A549 (cell line): ENCODE measurements around the gene UXT. TPM values are rescaled to one million over a fixed set of nuclear protein-coding genes. Genes with fewer than 3 reads are reported as not detected.

ENCODE experiments used
- ATAC-seq, 2 experiments: fragments of 200-7000 bp in 1 of 2; fragments of >200 bp in 1 of 2; cut with Nextera tagmentation in 1 of 2; cut with Tn5 transposase in 1 of 2; 3 replicates each; pipeline versions ENCODE4 v1.8.0 to v1.9.1; 2018 to 2020; ENCODE audit warnings: mild to moderate bottlenecking in 1 of 2, moderate library complexity in 1 of 2
- CTCF ChIA-PET: fragments of 300-600 bp; sonication (Branson Sonifier 250); formaldehyde crosslinking; extraction: SDS; loops from one replicate; lab custom pipeline; 2021; ENCODE audit warnings: antibody characterized with exemption, inconsistent platforms; lab: Yijun Ruan, JAX
- POLR2A ChIA-PET: fragments of 350-600 bp; formaldehyde crosslinking; extraction: SDS; loops from one replicate; lab custom pipeline; 2021; ENCODE audit warnings: antibody characterized with exemption, inconsistent platforms; lab: Yijun Ruan, JAX
- DNase-seq, 2 experiments: peaks; one replicate each; pipeline versions ENCODE4 v3.0.0 to v3.0.0-alpha.2; 2011 to 2016; ENCODE audit warnings: low read depth in 1 of 2, low spot score in 1 of 2
- FAIRE-seq: peaks from 2 replicates; lab custom pipeline; 2011; peaks lifted over from hg19 to GRCh38; lab: Jason Lieb, UNC
- H3K27ac ChIP-seq, 2 experiments: fragments of >200 bp; sonication (Bioruptor Twin); formaldehyde crosslinking; 3 replicates each; pipeline ENCODE4 v1.5.1; 2016 to 2017
- H3K4me1 ChIP-seq: fragments of >200 bp; sonication (Bioruptor Twin); formaldehyde crosslinking; 3 replicates; pipeline ENCODE4 v1.6.1; 2016
- H3K4me2 ChIP-seq: fragments of >200 bp; sonication (Bioruptor Twin); formaldehyde crosslinking; 3 replicates; pipeline ENCODE4 v1.6.1; 2016
- H3K4me3 ChIP-seq: fragments of >200 bp; sonication (Bioruptor Twin); formaldehyde crosslinking; 3 replicates; pipeline ENCODE4 v1.5.1; 2016
- H3K9me3 ChIP-seq: fragments of >200 bp; sonication (Bioruptor Twin); formaldehyde crosslinking; 3 replicates; pipeline ENCODE4 v1.6.1; 2016
- CBX2 ChIP-seq: fragments of 200-600 bp; sonication (generic); IDR thresholded peaks from 2 replicates; pipeline ENCODE4 v1.6.1; 2016; ENCODE audit warnings: low read depth, mild to moderate bottlenecking, borderline replicate concordance
- CTCF ChIP-seq: fragments of >200 bp; sonication (Bioruptor Twin); formaldehyde crosslinking; IDR thresholded peaks from 3 replicates; pipeline ENCODE4 v1.5.1; 2016
- E2F6 ChIP-seq: IDR thresholded peaks from 2 replicates; pipeline ENCODE4 v1.6.1; 2012; ENCODE audit warnings: low read depth, borderline replicate concordance
- EHF ChIP-seq: fragments of 250-450 bp; sonication (Bioruptor Pico); IDR thresholded peaks from 2 replicates; pipeline ENCODE4 v1.5.0; 2020; ENCODE audit warnings: mild to moderate bottlenecking
- EP300 ChIP-seq, 2 experiments: fragments of >200 bp; sonication (Bioruptor Twin); formaldehyde crosslinking; IDR thresholded peaks; 2 replicates in 1 of 2; 3 replicates in 1 of 2; pipeline ENCODE4 v1.6.1; 2016 to 2017
- GATA3 ChIP-seq: IDR thresholded peaks from 2 replicates; pipeline ENCODE4 v1.6.1; 2012; ENCODE audit warnings: borderline replicate concordance
- HDAC2 ChIP-seq: fragments of 200-600 bp; sonication (generic); IDR thresholded peaks from 2 replicates; pipeline ENCODE4 v1.6.1; 2016
- HMGXB4 ChIP-seq: fragments of 250-450 bp; sonication (Bioruptor Pico); IDR thresholded peaks from 2 replicates; pipeline ENCODE4 v1.5.0; 2021; ENCODE audit warnings: mild to moderate bottlenecking, moderate library complexity, borderline replicate concordance
- HOXA7 ChIP-seq: fragments of 250-450 bp; sonication (Bioruptor Pico); IDR thresholded peaks from 2 replicates; pipeline ENCODE4 v1.5.0; 2020; ENCODE audit warnings: mild to moderate bottlenecking, moderate library complexity
- HOXB13 ChIP-seq: fragments of 250-450 bp; sonication (Bioruptor Pico); IDR thresholded peaks from 2 replicates; pipeline ENCODE4 v1.5.0; 2020; ENCODE audit warnings: low read depth, mild to moderate bottlenecking, moderate library complexity
- JUN ChIP-seq, 2 experiments: fragments of >200 bp; sonication (Bioruptor Twin); formaldehyde crosslinking; IDR thresholded peaks; 2 replicates in 1 of 2; 3 replicates in 1 of 2; pipeline ENCODE4 v1.6.1; 2016 to 2017
- MAFK ChIP-seq: fragments of 450-650 bp; IDR thresholded peaks from 2 replicates; pipeline ENCODE4 v1.6.1; 2014; ENCODE audit not compliant: partially characterized antibody
- MAX ChIP-seq: IDR thresholded peaks from 2 replicates; pipeline ENCODE4 v1.6.1; 2012
- NFE2L2 ChIP-seq: fragments of 150-350 bp; conservative IDR thresholded peaks from 2 replicates; pipeline ENCODE4 v1.6.1; 2014; ENCODE audit warnings: low read length
- NPAS2 ChIP-seq: fragments of 250-450 bp; sonication (Bioruptor Pico); IDR thresholded peaks from 2 replicates; pipeline ENCODE4 v1.8.0; 2022; ENCODE audit warnings: mild to moderate bottlenecking, moderate library complexity, borderline replicate concordance
- NR3C1 ChIP-seq: fragments of >200 bp; sonication (Bioruptor Twin); formaldehyde crosslinking; IDR thresholded peaks from 3 replicates; pipeline ENCODE4 v1.6.1; 2017
- PBX3 ChIP-seq: IDR thresholded peaks from 2 replicates; pipeline ENCODE4 v1.6.1; 2012
- PHF8 ChIP-seq: fragments of 200-600 bp; sonication (generic); IDR thresholded peaks from 2 replicates; pipeline ENCODE4 v1.6.1; 2016; ENCODE audit warnings: low read depth, mild to moderate bottlenecking, antibody characterized with exemption, moderate library complexity, borderline replicate concordance
- RAD21 ChIP-seq, 2 experiments: fragments of >200 bp in 1 of 2; sonication (Bioruptor Twin) in 1 of 2; formaldehyde crosslinking in 1 of 2; IDR thresholded peaks in 1 of 2; conservative IDR thresholded peaks in 1 of 2; 2 replicates in 1 of 2; 3 replicates in 1 of 2; pipeline ENCODE4 v1.6.1; 2012 to 2018; ENCODE audit warnings: inconsistent platforms in 1 of 2
- RARB ChIP-seq: fragments of 250-450 bp; sonication (Bioruptor Pico); IDR thresholded peaks from 2 replicates; pipeline ENCODE4 v1.8.0; 2021; ENCODE audit warnings: mild to moderate bottlenecking, moderate library complexity
- RNF2 ChIP-seq: fragments of 200-600 bp; sonication (generic); IDR thresholded peaks from 2 replicates; pipeline ENCODE4 v1.6.1; 2016; ENCODE audit warnings: low read depth, mild to moderate bottlenecking, antibody characterized with exemption, moderate library complexity, borderline replicate concordance
- SMC3 ChIP-seq: fragments of >200 bp; sonication (Bioruptor Twin); formaldehyde crosslinking; IDR thresholded peaks from 3 replicates; pipeline ENCODE4 v1.6.1; 2018; ENCODE audit warnings: inconsistent platforms
- SREBF2 ChIP-seq: fragments of 450-650 bp; IDR thresholded peaks from 2 replicates; pipeline ENCODE4 v1.6.1; 2014; ENCODE audit warnings: mild to moderate bottlenecking, moderate library complexity
- TP53 ChIP-seq: fragments of 250-450 bp; sonication (Bioruptor Pico); IDR thresholded peaks from 2 replicates; pipeline ENCODE4 v1.5.0; 2021; ENCODE audit warnings: mild to moderate bottlenecking, moderate library complexity
- ZSCAN20 ChIP-seq: fragments of 250-450 bp; sonication (Bioruptor Pico); IDR thresholded peaks from 2 replicates; pipeline ENCODE4 v1.8.0; 2022; ENCODE audit warnings: mild to moderate bottlenecking, moderate library complexity
- WGBS: methylation state at CpG from one replicate; pipeline ENCODE4 v1.1.6; 2017; ENCODE audit errors: missing lambda C conversion rate; 5-methylcytosine and 5-hydroxymethylcytosine counted together
- polyA plus RNA-seq, 4 experiments: library from polyadenylated mRNA; depleted of rRNA in 3 of 4; stranded (reverse); fragments of >200 nt; fragmentation: RNase III in 1 of 4; extraction: RNeasy Plus Mini Kit Qiagen cat#74134 plus additional on column Dnase treatment in 1 of 4; gene quantifications; 2 replicates in 3 of 4; 3 replicates in 1 of 4; pipeline ENCODE4 v1.2.3, GENCODE V29; 2011 to 2017

UXT gene
- polyA plus RNA-seq, 2 of the 4 experiments (the other 2 are of a cell fraction) = 172 to 175 TPM

- H3K4me2 ChIP-seq = no peak overlapping the region
- no peak overlapping the region for H3K4me3 ChIP-seq
- ChIA-PET POLR2A (no interaction called here), CTCF (interaction anchor here (0.6 to 1.4 kb wide), 4 partner anchors 9 to 88 kb away, joined by 3 to 4 read pairs (median 3); partner anchors contain the start of gene SYN1)
- FAIRE-seq = no peak
- ATAC-seq = no peak
- H3K4me1 ChIP-seq = no peaks in the 10 kb centered on the region
- TF ChIP-seq ZSCAN20 = no peak
- peak; percentile 5 to 15; a peak in 2 of 5 replicates for TF ChIP-seq RAD21 (conservative IDR thresholded peaks at IDR 0.05 in 1 of 2, IDR thresholded peaks at IDR 0.05 in 1 of 2)
- H3K27ac ChIP-seq = no peak overlapping the region
- WGBS = 78% methylated on average over 1 of the region's 1 CpG
- H3K9me3 ChIP-seq = no peaks in the 10 kb centered on the region
- no peak for DNase-seq
Observed at GRCh38 chrX:47628982-47629381, 30.0 kb downstream of the UXT start.

- Histone ChIP-seq H3K27ac (no peak overlapping the region), H3K4me1 (no peaks in the 10 kb centered on the region), H3K4me3 (no peak overlapping the region), H3K4me2 (no peak overlapping the region), H3K9me3 (no peaks in the 10 kb centered on the region)
- POLR2A ChIA-PET = no interaction called here
- CTCF ChIA-PET = interaction anchor here (0.6 to 2.8 kb wide), 4 partner anchors 18 to 85 kb away, joined by 3 to 19 read pairs (median 4); no protein-coding TSS in a partner anchor
- TF ChIP-seq RNF2 (no peak), GATA3 (no peak), NPAS2 (CRISPR knock-in tag) (no peak), HMGXB4 (CRISPR knock-in tag) (no peak), EHF (no peak), PHF8 (no peak)
- FAIRE-seq = no peak
- no peak for ATAC-seq
- DNase-seq = no peak
- WGBS = 96% methylated on average over 2 of the region's 2 CpGs
Observed at GRCh38 chrX:47625365-47625764, 33.6 kb downstream of the UXT start.

- Histone ChIP-seq H3K27ac (no peak overlapping the region), H3K4me1 (no peaks in the 10 kb centered on the region), H3K4me2 (peak overlapping the region; percentile 82), H3K9me3 (no peaks in the 10 kb centered on the region), H3K4me3 (peak overlapping the region; percentile 34)
- ATAC-seq = peak; percentile 78 to 92
- no peak for FAIRE-seq
- CTCF ChIA-PET = interaction anchor here (1.1 to 2.8 kb wide), 4 partner anchors 17 to 83 kb away, joined by 3 to 19 read pairs (median 6); no protein-coding TSS in a partner anchor
- peak; percentile 66 to 74 for DNase-seq
- POLR2A ChIA-PET = interaction anchor here (0.8 to 0.9 kb wide), 2 partner anchors 10 to 67 kb away, joined by 3 read pairs; no protein-coding TSS in a partner anchor
- no peak for TF ChIP-seq GATA3
- peak; percentile 23; the same call in 1 of the 2 replicates for TF ChIP-seq MAX
- TF ChIP-seq JUN (IDR thresholded peaks at IDR 0.05) = no peak
- TF ChIP-seq CBX2 = no peak
- no peak for TF ChIP-seq SREBF2
- no peak for TF ChIP-seq NFE2L2
- 5% methylated on average over 4 of the region's 35 CpGs for WGBS
Observed at GRCh38 chrX:47623540-47624027, 35.4 kb downstream of the UXT start.

GRCh38 chrX:47621851-47622250, 37.1 kb downstream of the UXT start:
- Histone ChIP-seq H3K4me3 (no peak overlapping the region), H3K4me2 (no peak overlapping the region), H3K27ac (no peak overlapping the region), H3K4me1 (no peaks in the 10 kb centered on the region), H3K9me3 (no peaks in the 10 kb centered on the region)
- 50% methylated on average over 6 of the region's 6 CpGs for WGBS
- ChIA-PET CTCF (no interaction called here), POLR2A (no interaction called here)
- TF ChIP-seq HDAC2 = no peak
- no peak for TF ChIP-seq E2F6
- TF ChIP-seq NR3C1 = no peak
- no peak for TF ChIP-seq PBX3
- no peak for TF ChIP-seq RAD21 (conservative IDR thresholded peaks at IDR 0.05 in 1 of 2, IDR thresholded peaks at IDR 0.05 in 1 of 2)
- TF ChIP-seq EP300 (IDR thresholded peaks at IDR 0.05) = no peak
- TF ChIP-seq TP53 (CRISPR knock-in tag) = no peak
- no peak for TF ChIP-seq MAX
- no peak for TF ChIP-seq MAFK
- no peak for TF ChIP-seq RARB (CRISPR knock-in tag)
- no peak for TF ChIP-seq HOXA7 (CRISPR knock-in tag)
- no peak for TF ChIP-seq SMC3
- TF ChIP-seq HOXB13 (CRISPR knock-in tag) = no peak
- no peak for TF ChIP-seq CTCF
- TF ChIP-seq ZSCAN20 = no peak
- DNase-seq (no peak), ATAC-seq (no peak), FAIRE-seq (no peak)
